Measurements from ENCODE around the gene ADAM30.
"Not testable (repeated sequence)": the region's sequence is repeated elsewhere in the genome, so short reads cannot be mapped to it uniquely, and the experiment has no call there.

ADAM30 gene

GRCh38 chr1:119873135-119874015 lies 22.9 kb downstream of the ADAM30 start:
- DNase-seq = no peak

GRCh38 chr1:119871881-119872280 lies 24.4 kb downstream of the ADAM30 start:
- DNase-seq = no peak

- peak; percentile 69 for DNase-seq
Observed at GRCh38 chr1:119870917-119871596, 25.3 kb downstream of the ADAM30 start.

DNA sequence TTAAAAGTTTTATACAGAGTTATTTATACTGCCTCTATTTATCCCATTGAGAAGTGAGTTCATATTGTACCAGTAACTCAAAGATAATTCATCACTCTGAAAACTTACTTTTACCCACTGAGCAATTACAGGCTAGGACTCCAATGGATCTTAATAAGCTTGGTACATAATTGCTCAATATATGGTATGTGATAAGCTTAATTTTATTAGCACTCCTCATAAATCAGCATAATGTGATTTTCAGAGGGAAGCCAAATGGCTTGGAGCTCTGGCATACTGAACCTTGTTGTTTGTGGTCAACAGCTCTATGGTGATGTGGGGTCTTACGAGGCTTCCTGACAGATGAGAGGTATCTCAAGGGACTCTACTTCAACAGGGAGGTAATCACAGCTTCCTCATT lies 26.3 kb downstream of the ADAM30 start:
- no peak for DNase-seq

DNA sequence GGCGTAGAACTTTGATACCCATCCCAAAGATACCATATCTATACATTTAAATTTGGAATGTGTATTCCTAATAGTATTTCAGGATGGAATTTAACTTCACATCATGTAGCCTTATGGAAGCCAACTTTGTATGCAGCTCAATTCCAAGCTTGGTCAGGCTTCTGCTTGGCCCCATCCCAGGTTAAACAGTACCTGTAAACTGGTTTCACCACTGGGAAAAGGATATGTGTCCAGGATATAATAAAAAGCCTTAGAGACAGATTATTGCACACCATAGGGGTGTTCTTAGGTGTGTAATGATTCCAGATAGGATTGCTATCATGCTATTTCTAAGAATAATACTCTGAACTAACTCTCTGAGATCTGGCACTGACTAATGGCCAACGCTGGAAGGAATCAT lies 28.1 kb downstream of the ADAM30 start:
- no peak for DNase-seq

- DNase-seq = no peak
Observed at GRCh38 chr1:119866451-119866850, 29.9 kb downstream of the ADAM30 start.

- DNase-seq = no peak
Observed at GRCh38 chr1:119865627-119866026, 30.7 kb downstream of the ADAM30 start.

- DNase-seq = no peak
Observed at GRCh38 chr1:119862276-119862675, 34.0 kb downstream of the ADAM30 start.

DNA sequence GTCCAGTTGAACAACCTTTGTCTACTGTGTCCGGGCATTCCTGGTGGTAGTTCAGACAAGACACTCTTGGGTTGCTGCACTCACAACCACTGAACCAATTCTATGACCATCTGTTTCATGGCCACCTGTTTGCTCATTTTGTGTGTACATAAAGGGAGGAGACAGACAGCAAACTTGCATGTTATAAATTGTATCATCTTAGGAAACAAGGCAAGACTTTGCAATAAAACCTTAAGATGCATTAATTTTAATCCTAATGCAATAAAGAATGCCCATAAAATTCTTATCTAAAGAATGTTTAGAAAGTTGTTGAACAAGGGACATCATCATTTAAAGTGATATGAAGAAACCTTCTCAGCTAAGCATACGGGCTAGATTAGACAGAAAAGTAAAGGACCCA lies 34.8 kb downstream of the ADAM30 start:
- no peak for DNase-seq

DNA sequence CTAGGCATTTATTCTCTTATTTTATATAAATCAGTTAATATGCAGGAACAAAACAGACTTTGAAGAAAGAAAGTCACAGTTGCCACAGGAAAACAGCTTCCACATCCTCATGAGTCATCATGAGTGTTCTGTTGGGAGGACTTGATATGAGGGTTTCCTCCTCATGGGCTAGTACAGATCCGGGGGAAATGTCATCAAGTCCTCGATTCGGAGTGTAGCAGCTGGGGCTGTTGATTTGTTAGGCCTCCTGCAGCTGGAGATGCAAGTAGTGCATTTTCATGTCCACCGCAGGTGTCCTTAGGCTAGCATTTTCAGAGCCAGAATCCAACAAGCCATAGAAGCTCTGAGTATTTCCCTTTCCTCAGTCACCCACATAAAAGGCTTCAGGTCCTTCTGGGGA lies 36.7 kb downstream of the ADAM30 start:
- DNase-seq = no peak

DNA sequence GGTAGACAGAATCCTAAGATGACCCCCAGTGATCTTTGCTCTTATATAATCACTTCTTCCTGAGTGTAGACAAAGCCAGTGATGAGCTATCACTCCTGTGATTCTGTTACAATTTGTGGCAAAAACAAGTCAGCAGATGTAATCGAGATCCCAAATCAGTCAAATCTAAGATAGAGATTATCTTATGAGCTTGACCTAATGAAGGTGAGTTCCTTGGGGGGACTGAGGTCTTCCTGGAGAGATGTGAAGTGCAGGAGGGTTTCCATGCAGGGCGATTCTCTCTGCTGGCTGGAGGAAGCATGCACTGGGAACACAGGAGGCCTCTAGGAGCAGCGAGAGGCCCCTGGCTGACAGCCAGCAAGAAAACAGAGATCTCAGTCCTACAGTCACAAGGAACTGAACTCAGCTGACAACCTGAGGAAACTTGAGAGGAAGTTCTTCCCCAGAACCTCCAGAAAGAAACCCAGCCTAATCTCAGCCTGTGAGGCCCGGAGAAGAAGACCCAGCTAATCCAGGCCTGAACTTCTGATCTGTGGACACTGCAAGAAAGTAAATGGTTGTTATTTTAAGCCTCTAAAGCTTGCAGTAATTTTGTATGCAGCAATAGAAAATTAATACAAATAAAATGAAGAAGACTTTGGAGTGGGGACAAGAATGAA lies 37.6 kb downstream of the ADAM30 start:
- not testable (repeated sequence) for DNase-seq

- DNase-seq = no peak
Observed at GRCh38 chr1:119858126-119858525, 38.2 kb downstream of the ADAM30 start.

DNA sequence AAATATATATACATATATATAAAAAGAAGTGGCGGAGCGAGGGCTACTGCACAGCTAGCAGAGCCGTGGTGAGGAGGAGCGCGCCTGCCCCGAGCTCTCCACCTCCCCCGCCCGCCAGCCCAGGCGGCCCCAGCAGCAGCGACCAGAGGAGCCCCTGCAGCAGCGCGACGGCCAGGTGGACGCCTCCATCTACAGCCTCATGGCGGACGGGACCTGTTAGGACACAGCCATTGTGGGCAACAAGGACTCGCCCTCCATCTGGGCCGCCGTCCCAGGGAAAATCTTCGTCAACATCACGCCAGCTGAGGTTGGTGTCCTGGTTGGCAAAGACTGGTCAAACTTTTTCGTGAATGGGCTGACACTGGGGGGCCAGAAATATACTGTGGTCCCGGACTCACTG lies 43.2 kb downstream of the ADAM30 start:
- no peak for DNase-seq

DNA sequence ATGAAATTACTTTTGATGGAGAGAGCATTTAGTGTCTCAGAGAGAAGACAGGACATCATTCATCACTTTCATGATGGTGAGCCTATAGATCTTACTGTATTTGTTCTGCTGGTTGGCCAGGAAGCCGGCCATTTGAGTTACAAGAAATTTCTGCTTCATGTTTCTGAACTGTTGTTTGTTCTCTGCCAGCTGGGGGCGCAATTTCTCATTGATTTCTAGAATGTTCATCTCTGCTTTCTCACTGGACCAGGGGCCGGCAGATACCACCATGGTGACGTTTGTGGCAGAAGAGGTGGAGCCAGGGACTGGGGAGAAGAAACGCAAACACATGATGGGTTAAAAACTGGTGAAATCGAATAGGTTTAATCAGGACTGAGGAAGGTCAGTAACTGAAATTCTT lies 52.1 kb downstream of the ADAM30 start:
- not testable (repeated sequence) for DNase-seq

Measured in activated CD4-positive, CD25-positive, alpha-beta regulatory T cell treated with anti-CD3 and anti-CD28 coated beads, Interleukin-2, amount 50 U/mL, for 72 hours (primary cell).